GM19023 (cell line): ENCODE data around the gene EIF4A2.

ENCODE experiments used
- ATAC-seq: cut with Tn5 transposase; IDR thresholded peaks from one replicate; pipeline ENCODE4 v1.9.1; 2021; ENCODE audit warnings: mild to moderate bottlenecking, moderate library complexity; ENCODE audit not compliant: unreplicated experiment

Gene EIF4A2

GRCh38 chr3:186783058-186783730, at the start of gene EIF4A2:
Gene EIF4A2, plus strand, starts transcription at chr3:186783577. Its CDS starts 34 bp downstream, at chr3:186783611.
- peak; percentile 65 for ATAC-seq

- no peak for ATAC-seq
Measured at GRCh38 chr3:186742618-186743380, 40.6 kb upstream of the EIF4A2 start.

GRCh38 chr3:186743666-186744065, 39.7 kb upstream of the EIF4A2 start:
- no peak for ATAC-seq

- ATAC-seq: no peak
Measured at GRCh38 chr3:186746008-186746407, 37.4 kb upstream of the EIF4A2 start.

- no peak for ATAC-seq
Measured at GRCh38 chr3:186750316-186750715, 33.1 kb upstream of the EIF4A2 start.

- no peak for ATAC-seq
Measured at GRCh38 chr3:186751480-186751879, 31.9 kb upstream of the EIF4A2 start.

GRCh38 chr3:186754006-186754405, 29.4 kb upstream of the EIF4A2 start:
- no peak for ATAC-seq

GRCh38 chr3:186754871-186755270, 28.5 kb upstream of the EIF4A2 start:
- no peak for ATAC-seq

GRCh38 chr3:186757214-186757613, 26.2 kb upstream of the EIF4A2 start:
- no peak for ATAC-seq

- ATAC-seq: no peak
Measured at GRCh38 chr3:186757686-186758220, 25.6 kb upstream of the EIF4A2 start.

GRCh38 chr3:186759231-186759930, 24.0 kb upstream of the EIF4A2 start:
- no peak for ATAC-seq

GRCh38 chr3:186760141-186760833, 23.1 kb upstream of the EIF4A2 start:
- ATAC-seq: no peak

GRCh38 chr3:186760897-186761447, 22.4 kb upstream of the EIF4A2 start:
- ATAC-seq: no peak

GRCh38 chr3:186772281-186772694, 11.1 kb upstream of the EIF4A2 start:
- peak; percentile 27 for ATAC-seq

GRCh38 chr3:186772701-186773417, 10.5 kb upstream of the EIF4A2 start:
- ATAC-seq: peak; percentile 97

- no peak for ATAC-seq
Measured at GRCh38 chr3:186775999-186776398, 7.4 kb upstream of the EIF4A2 start.

- no peak for ATAC-seq
Measured at GRCh38 chr3:186779204-186779603, 4.2 kb upstream of the EIF4A2 start.

- ATAC-seq: no peak
Measured at GRCh38 chr3:186782542-186783057, 777 bp upstream of the EIF4A2 start.

GRCh38 chr3:186783731-186784515, 546 bp downstream of the EIF4A2 start:
- peak; percentile 66 for ATAC-seq
